NCI-H1092 treated with DMSO at 0.1 percent for 48 hours (cell line): ENCODE data around the gene PROM2.
"Not testable (repeated sequence)": the region's sequence is repeated elsewhere in the genome, so short reads cannot be mapped to it uniquely, and the experiment has no call there.

Source experiments
- DNase-seq: peaks from one replicate; lab custom pipeline; 2025; lab: John Stamatoyannopoulos, UW

Gene PROM2

DNA sequence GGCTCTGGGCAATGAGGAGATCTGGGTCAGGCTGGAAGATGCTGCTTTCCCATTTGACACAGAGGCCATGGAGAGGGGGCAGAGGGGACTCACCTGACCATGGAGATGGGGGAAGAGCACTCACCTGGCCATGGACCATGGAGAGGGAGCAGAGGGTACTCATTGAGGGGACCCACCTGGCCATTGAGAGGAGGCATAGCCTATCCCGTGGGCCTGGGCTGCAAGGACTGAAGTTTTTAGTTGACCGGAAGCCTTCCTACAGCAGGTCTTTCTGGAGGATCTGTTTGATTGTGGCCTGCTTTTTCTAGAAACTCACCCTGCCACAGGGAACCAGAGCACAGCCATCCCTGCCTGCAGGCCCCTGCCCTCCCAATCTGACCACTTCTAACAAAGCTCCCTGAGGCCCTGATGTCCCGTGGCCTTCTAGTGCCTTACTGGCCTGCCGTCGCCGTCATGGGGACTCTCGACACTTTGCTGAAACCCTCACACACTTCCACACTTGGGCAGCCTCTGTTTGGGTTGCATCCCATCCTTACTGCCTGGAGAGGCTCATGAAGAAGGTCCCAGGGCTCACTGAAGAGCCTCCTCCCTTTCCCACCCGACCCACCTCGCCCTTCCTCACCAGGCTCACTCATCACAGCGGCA is 5.1 kb upstream of the PROM2 start:
- DNase-seq: no peak

GRCh38 chr2:95269745-95270144 is 4.5 kb upstream of the PROM2 start:
- DNase-seq: not testable (repeated sequence)

DNA sequence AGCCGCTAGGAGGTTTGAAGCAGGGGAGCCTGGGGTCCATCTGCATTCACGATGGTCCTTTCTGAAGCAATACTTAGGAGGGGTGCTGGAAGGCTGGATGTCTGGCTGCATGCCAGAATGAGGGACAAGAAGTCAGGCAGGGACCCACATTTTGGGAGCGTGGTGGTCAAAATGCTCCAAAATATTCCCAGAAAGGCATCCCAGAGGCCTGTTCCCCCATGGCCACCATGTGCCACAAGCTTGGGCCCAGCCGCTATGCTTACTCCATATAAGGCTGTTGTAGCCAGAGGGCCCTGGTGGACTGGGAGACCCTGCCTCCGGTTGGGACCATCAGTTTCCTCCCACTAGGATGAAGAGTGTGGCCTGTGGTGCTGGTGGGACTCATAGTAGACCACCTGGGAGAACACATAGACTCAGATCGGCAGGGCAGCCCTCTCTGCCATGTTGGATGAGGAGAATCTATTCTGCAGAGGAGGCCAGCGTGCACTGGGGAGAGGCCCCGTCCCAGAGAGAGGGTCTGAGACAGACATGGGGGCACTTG is 3.6 kb upstream of the PROM2 start:
- no peak for DNase-seq

DNA sequence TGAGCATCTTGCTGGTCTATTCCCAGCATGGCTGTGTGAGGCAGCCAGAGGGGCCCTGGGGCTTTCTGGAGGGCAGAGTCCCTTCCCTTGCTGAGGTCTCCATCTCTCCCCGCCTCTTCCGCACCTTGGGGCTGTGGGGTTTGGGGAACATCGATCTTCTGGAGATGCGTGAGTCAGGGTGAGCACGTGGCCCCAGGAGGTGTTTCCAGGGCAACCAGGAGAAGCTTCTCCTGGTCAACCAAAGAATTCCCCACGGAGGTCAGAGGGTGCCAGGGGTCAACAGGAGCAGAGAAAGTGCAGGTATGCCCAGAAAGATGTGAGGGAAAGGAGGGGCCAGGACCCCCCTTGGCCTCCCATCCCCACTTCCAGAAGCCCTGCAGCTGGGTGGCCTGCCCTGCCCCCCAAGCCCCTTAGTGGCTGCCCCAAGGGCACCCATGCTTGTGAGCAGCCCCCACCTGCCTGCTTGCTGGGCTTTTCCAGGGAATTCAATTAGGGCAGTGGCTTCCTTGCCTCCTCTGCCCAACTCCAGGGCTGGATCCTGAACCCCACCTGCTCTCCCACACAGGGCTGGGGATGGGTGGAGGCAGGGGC is 2.8 kb upstream of the PROM2 start:
- no peak for DNase-seq

GRCh38 chr2:95272299-95272751 is 1.9 kb upstream of the PROM2 start:
- no peak for DNase-seq

GRCh38 chr2:95272781-95273180 is 1.5 kb upstream of the PROM2 start:
- no peak for DNase-seq

DNA sequence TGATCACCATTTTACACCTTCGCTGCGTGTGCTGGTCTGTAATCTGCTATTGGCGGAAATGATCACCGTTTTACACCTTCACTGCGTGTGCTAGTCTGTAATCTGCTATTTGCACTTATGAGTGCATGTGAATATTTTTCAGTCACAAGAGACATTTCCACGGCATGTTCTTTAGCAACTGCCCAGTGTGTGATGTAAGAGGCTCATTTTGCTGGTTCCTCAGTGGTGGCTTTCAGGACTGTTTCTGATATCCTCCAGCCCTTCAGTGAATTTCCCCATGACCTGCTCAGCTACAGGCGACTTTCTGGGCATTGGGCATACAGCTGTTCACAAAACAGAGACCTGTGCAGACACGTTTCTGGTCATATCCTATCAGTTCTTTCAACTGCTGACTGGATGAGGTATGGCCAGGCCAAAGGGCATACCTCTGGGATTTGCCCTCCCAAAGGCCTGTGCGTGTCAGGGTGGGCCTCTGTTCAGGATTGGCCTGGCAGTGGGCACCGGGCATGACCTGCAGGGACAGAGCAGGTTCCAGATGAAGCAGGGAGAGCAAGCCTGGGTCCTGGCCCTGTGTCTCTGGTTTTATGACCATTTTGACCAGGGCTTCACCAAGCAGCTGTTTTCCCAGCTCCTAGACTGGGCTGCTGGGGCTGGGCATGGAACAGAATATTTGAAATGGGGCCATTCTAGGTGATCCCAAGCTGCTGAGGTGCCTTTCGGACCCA is 521 bp upstream of the PROM2 start:
- DNase-seq: no peak

DNA sequence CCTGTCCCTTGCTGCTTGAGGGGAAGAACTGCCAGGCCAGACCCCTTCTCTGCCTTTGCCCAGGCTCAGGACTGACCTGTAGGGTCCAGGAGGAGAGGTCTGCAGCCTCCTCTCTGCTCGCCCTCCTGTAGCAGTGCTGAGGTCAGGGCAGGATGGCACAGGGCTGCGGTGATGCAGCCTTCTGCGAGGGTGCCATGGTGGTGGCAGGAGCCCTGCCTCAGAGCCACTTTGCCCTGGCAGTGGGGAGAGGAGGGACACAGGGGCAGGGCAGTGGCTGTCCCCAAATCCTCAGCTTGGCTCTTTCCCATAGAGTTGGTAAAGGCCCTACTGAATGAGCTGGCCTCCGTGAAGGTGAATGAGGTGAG is 884 bp downstream of the PROM2 start:
- no peak for DNase-seq

DNA sequence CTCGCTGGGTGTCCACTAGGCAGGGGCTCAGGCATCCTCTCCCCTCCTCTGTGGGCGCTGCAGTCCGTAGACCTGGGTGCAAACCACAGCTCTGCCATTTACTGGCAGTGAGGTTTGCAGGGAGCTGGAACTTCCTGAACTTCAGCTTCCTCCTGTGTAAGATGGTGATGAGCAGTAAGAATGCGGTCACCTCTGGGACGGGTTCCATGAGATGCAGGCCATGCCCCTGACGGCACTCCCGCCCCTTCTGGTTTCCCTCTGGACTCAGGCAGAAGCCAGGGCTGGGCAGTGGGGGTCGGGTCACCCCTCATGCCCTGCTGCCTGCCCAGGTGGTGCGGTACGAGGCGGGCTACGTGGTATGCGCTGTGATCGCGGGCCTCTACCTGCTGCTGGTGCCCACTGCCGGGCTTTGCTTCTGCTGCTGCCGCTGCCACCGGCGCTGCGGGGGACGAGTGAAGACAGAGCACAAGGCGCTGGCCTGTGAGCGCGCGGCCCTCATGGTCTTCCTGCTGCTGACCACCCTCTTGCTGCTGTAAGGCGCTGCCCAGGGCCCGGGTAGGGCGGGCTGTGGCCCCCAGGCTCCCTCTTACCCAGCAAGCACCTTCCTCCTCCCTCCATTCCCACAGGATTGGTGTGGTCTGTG is 1.5 kb downstream of the PROM2 start:
- no peak for DNase-seq

GRCh38 chr2:95276244-95276887 is 2.1 kb downstream of the PROM2 start:
- no peak for DNase-seq

DNA sequence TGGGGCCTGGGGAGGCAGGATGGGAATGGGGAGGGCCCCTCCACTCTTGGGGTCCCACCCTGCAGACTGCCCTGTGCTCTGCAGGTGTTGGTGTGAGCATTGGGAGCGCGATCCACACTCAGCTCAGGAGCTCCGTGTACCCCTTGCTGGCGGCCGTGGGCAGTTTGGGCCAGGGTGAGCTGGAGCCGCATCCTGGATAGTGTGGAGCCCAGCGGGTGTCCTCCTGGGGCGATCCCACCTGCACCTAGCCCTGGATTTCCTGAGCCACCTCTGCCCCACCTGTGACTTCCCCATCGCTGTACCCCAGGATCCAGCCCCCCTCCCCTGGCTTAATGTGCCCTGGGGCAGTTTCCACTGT is 2.6 kb downstream of the PROM2 start:
- no peak for DNase-seq

- DNase-seq: no peak
Measured at GRCh38 chr2:95277246-95277906, 3.1 kb downstream of the PROM2 start.

DNA sequence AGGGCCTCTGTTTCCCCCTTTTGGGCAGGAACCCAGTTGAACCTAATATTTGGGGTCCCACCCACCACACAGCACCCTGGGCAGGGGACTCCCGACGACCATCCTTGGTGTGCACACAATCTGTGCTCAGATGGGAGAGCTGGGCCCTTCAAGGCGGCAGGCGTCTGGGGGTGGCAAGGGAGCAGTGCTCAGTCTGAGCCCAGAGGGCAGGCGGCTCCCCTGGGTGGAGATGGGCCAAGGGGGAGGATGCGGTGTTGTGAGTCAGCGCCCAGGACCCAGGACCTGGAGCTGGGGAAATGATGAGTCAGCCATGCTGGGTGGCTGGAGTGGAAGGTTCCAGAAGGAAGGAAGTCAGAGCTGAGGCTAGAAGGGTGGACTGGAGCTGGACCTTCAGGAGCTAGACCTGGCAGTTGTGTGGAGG is 3.8 kb downstream of the PROM2 start:
- DNase-seq: no peak

DNA sequence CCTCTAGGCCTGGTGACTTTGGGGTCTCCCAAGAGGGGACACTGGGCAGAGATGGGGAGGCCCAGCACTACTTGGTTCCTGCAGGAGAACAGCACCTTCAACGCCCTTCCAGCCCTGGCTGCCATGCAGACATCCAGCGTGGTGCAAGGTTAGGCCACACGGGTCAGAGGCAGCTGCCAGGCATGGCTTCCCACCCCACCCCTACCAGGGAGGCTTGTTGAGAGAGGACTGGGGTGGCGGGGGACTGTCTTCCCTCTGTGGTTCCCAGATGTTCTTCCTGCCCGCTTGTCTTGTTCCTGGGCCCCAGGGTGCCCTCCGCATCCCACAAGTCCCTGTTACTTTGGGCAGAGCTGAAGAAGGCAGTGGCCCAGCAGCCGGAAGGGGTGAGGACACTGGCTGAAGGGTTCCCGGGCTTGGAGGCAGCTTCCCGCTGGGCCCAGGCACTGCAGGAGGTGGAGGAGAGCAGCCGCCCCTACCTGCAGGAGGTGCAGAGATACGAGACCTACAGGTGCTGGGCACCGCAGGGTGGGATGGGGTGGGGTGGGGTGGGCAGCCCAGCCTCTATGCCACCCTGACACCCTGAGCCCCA is 4.5 kb downstream of the PROM2 start:
- DNase-seq: no peak

GRCh38 chr2:95279435-95280035 is 5.3 kb downstream of the PROM2 start:
- no peak for DNase-seq

- no peak for DNase-seq
Measured at GRCh38 chr2:95281071-95281470, 6.8 kb downstream of the PROM2 start.

GRCh38 chr2:95281786-95282185 is 7.5 kb downstream of the PROM2 start:
- DNase-seq: no peak

DNA sequence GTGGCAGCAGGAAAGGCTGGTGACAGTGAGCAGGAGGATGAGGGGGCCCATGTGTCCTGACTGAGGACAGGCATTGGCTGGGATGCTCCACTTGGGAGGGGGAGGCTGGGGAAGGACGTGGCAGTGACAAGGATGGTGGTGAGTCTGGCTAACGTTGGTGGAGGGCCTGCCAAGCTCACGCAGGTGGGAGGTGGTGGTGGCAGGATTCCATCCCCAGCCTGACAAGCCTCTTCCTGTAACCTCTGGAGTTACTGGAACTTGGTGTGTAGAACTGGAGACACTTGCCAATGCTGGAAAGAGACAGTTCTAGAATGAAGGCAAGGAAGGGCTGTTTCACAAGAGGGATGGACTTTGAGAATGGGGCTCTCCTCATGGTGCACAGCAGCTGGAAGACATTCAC is 8.2 kb downstream of the PROM2 start:
- DNase-seq: no peak

- DNase-seq: no peak
Measured at GRCh38 chr2:95283562-95283961, 9.3 kb downstream of the PROM2 start.

DNA sequence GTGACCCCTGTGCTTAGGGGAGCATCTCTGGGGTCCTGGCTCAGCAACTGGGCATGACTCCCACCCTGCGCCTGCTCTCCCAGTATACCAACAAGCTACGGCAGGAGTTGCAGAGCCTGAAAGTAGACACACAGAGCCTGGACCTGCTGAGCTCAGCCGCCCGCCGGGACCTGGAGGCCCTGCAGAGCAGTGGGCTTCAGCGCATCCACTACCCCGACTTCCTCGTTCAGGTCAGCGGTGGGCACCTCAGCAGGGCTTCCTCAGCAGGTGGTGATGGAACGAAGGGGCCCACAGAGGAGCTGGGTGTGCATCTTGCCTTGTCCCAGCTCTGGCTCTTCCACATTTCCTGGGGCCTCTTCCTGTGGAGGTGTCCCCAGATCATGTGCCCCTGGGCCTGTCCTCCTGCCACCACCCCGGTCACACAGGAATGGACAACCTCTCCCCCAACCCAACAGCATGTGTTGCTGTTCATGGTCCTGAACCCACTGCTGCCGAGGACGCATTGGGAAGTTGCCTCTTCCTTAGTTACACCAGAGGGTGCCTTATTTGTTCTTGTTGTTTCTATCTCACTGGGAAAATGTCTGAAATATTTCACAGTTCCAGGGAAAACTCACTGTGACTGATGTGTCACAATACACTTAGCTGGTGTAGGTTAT is 10.8 kb downstream of the PROM2 start:
- DNase-seq: no peak
